SK-N-SH (cell line): ENCODE measurements around the gene CENPU. TPM values are rescaled to one million over a fixed set of nuclear protein-coding genes. Genes with fewer than 3 reads are reported as not detected.

Experiments
- CTCF ChIA-PET: fragments of 300-600, 350-600 bp; formaldehyde crosslinking; extraction: SDS; loops from one replicate; lab custom pipeline; 2021; lab: Yijun Ruan, JAX
- POLR2A ChIA-PET: fragments of 350-600 bp; sonication (Branson Sonifier 250); formaldehyde crosslinking; extraction: SDS; loops from one replicate; lab custom pipeline; 2020; ENCODE audit warnings: antibody characterized with exemption, inconsistent platforms; lab: Yijun Ruan, JAX
- DNase-seq: peaks from one replicate; pipeline ENCODE4 v3.0.0; 2012
- H2AFZ ChIP-seq: fragments of 200-600 bp; sonication (generic); 2 replicates; pipeline ENCODE4 v1.8.1; 2016; ENCODE audit warnings: antibody characterized with exemption, mild to moderate bottlenecking, low read depth
- H3F3A ChIP-seq: fragments of 200-600 bp; sonication (generic); replicated peaks from 2 replicates; pipeline ENCODE3; 2016; ENCODE audit warnings: antibody characterized with exemption, mild to moderate bottlenecking; ENCODE audit not compliant: insufficient read depth
- H3K27ac ChIP-seq, 2 experiments: fragments of 200-500 bp in 1 of 2; fragments of 200-600 bp in 1 of 2; sonication (Bioruptor generic) in 1 of 2; sonication (generic), shearing (Covaris generic) in 1 of 2; 2 replicates each; pipeline versions ENCODE4 v1.5.1 to v1.6.1; 2014 to 2016; ENCODE audit warnings: low read depth in 2 of 2, inconsistent platforms in 1 of 2, low read length in 1 of 2, mild to moderate bottlenecking in 1 of 2, mixed read lengths in 1 of 2
- H3K27me3 ChIP-seq: fragments of 200-600 bp; sonication (generic), shearing (Covaris generic); 2 replicates; pipeline ENCODE4 v1.6.1; 2016; ENCODE audit warnings: mixed run types; ENCODE audit not compliant: insufficient read depth
- H3K36me3 ChIP-seq, 2 experiments: fragments of 200-500 bp in 1 of 2; fragments of 200-600 bp in 1 of 2; sonication (Bioruptor generic) in 1 of 2; sonication (generic) in 1 of 2; replicated peaks in 1 of 2; 2 replicates each; pipeline versions ENCODE3 to v1.5.1; 2014 to 2016; ENCODE audit warnings: low read length in 1 of 2, mild to moderate bottlenecking in 1 of 2; ENCODE audit not compliant: insufficient read depth in 2 of 2, control insufficient read depth in 1 of 2
- H3K4me1 ChIP-seq, 2 experiments: fragments of 200-500 bp in 1 of 2; fragments of 200-600 bp in 1 of 2; sonication (Bioruptor generic) in 1 of 2; sonication (generic), shearing (Covaris generic) in 1 of 2; 2 replicates each; pipeline versions ENCODE4 v1.5.1 to v1.6.1; 2014 to 2016; ENCODE audit warnings: low read depth in 1 of 2, low read length in 1 of 2, mixed run types in 1 of 2; ENCODE audit not compliant: insufficient read depth in 2 of 2, control insufficient read depth in 1 of 2
- H3K4me2 ChIP-seq: fragments of 200-600 bp; sonication (generic), shearing (Covaris generic); 2 replicates; pipeline ENCODE4 v1.6.1; 2017; ENCODE audit warnings: mixed run types
- H3K4me3 ChIP-seq, 2 experiments: fragments of 200-500 bp in 1 of 2; fragments of 200-600 bp in 1 of 2; sonication (Bioruptor generic) in 1 of 2; sonication (generic), shearing (Covaris generic) in 1 of 2; 2 replicates each; pipeline versions ENCODE4 v1.5.1 to v1.8.1; 2014 to 2016; ENCODE audit warnings: low read depth in 2 of 2, inconsistent platforms in 1 of 2, low read length in 1 of 2, mild to moderate bottlenecking in 1 of 2, mixed read lengths in 1 of 2, moderate library complexity in 1 of 2
- H3K79me2 ChIP-seq: fragments of 200-600 bp; sonication (generic); 2 replicates; pipeline ENCODE4 v1.8.1; 2017; ENCODE audit warnings: mild to moderate bottlenecking; ENCODE audit not compliant: insufficient read depth
- H3K9ac ChIP-seq: fragments of 200-600 bp; sonication (generic); 2 replicates; pipeline ENCODE4 v1.6.1; 2017; ENCODE audit warnings: mixed run types
- H3K9me2 ChIP-seq: fragments of 200-600 bp; sonication (generic); 2 replicates; pipeline ENCODE4 v1.6.1; 2017; ENCODE audit warnings: mixed run types
- H3K9me3 ChIP-seq: fragments of 200-600 bp; sonication (generic); 2 replicates; pipeline ENCODE4 v1.6.1; 2017; ENCODE audit warnings: mixed run types, mild to moderate bottlenecking, moderate library complexity
- H4K20me1 ChIP-seq: fragments of 200-600 bp; sonication (generic); 2 replicates; pipeline ENCODE4 v1.6.1; 2017; ENCODE audit warnings: mild to moderate bottlenecking, mixed run types; ENCODE audit not compliant: insufficient read depth
- CHD2 ChIP-seq: fragments of 150-350 bp; IDR thresholded peaks from 2 replicates; pipeline ENCODE4 v1.6.1; 2018; ENCODE audit warnings: low read length; ENCODE audit not compliant: partially characterized antibody
- EZH2phosphoT487 ChIP-seq: fragments of 200-600 bp; sonication (generic); IDR thresholded peaks from 2 replicates; pipeline ENCODE4 v1.6.1; 2017; ENCODE audit warnings: low read depth, mixed run types, mild to moderate bottlenecking, antibody characterized with exemption, moderate library complexity, borderline replicate concordance
- FOXM1 ChIP-seq: IDR thresholded peaks from 2 replicates; pipeline ENCODE4 v1.4.0; 2012; ENCODE audit warnings: low read depth, mild to moderate bottlenecking
- GABPA ChIP-seq: IDR thresholded peaks from 2 replicates; pipeline ENCODE4 v1.4.0; 2012; ENCODE audit warnings: low read depth, mild to moderate bottlenecking
- JUND ChIP-seq: IDR thresholded peaks from 2 replicates; pipeline ENCODE4 v1.4.0; 2012
- MXI1 ChIP-seq: IDR thresholded peaks from 2 replicates; pipeline ENCODE4 v1.6.1; 2012; ENCODE audit warnings: mild to moderate bottlenecking, low read depth, low read length, improper control_type of control experiment
- NFIC ChIP-seq: IDR thresholded peaks from 2 replicates; pipeline ENCODE4 v1.4.0; 2012; ENCODE audit warnings: borderline replicate concordance
- NRF1 ChIP-seq: IDR thresholded peaks from 2 replicates; pipeline ENCODE4 v1.6.1; 2012; ENCODE audit warnings: low read depth, mild to moderate bottlenecking, low read length
- PBX3 ChIP-seq: IDR thresholded peaks from 2 replicates; pipeline ENCODE4; 2012
- POLR2AphosphoS5 ChIP-seq: IDR thresholded peaks from 2 replicates; pipeline ENCODE4 v1.6.1; 2012; ENCODE audit warnings: low read depth, low read length
- RCOR1 ChIP-seq: fragments of 150-350 bp; IDR thresholded peaks from 2 replicates; pipeline ENCODE4 v1.6.1; 2017; ENCODE audit warnings: antibody characterized with exemption, low read length
- REST ChIP-seq: IDR thresholded peaks from 2 replicates; pipeline ENCODE4 v1.6.1; 2012; ENCODE audit warnings: mild to moderate bottlenecking, low read depth, low read length, moderate library complexity
- RFX5 ChIP-seq: IDR thresholded peaks from 2 replicates; pipeline ENCODE4 v1.6.1; 2012; ENCODE audit warnings: mild to moderate bottlenecking, improper control_type of control experiment, low read length
- SMC3 ChIP-seq: IDR thresholded peaks from 2 replicates; pipeline ENCODE4 v1.6.1; 2012; ENCODE audit warnings: low read depth, low read length, improper control_type of control experiment
- TAF1 ChIP-seq: IDR thresholded peaks from 2 replicates; pipeline ENCODE4 v1.6.1; 2012; ENCODE audit warnings: low read depth, mild to moderate bottlenecking, low read length, moderate library complexity, borderline replicate concordance
- TCF12 ChIP-seq: IDR thresholded peaks from 2 replicates; pipeline ENCODE4 v1.4.0; 2012
- USF1 ChIP-seq: IDR thresholded peaks from 2 replicates; pipeline ENCODE4 v1.4.0; 2012; ENCODE audit warnings: low read depth, borderline replicate concordance
- YY1 ChIP-seq: IDR thresholded peaks from 2 replicates; pipeline ENCODE4 v1.4.0; 2012; ENCODE audit warnings: low read depth, mild to moderate bottlenecking
- ZBTB33 ChIP-seq: IDR thresholded peaks from 2 replicates; pipeline ENCODE4 v1.4.0; 2012; ENCODE audit warnings: low read depth, borderline replicate concordance
- WGBS: methylation state at CpG from one replicate; pipeline ENCODE4 v1.1.6; 2017; ENCODE audit warnings: low lambda C conversion rate; 5-methylcytosine and 5-hydroxymethylcytosine counted together
- polyA plus RNA-seq, 3 experiments: library from polyadenylated mRNA; depleted of rRNA; stranded (reverse); fragments of >200 nt; gene quantifications; 2 replicates each; pipeline ENCODE4 v1.2.3, GENCODE V29; 2012

CENPU gene
- polyA plus RNA-seq, 1 of the 3 experiments (the other 2 are of a cell fraction), result 8.7 TPM

- TF ChIP-seq EZH2phosphoT487 (no peak), POLR2AphosphoS5 (no peak)
Measured at GRCh38 chr4:184722798-184723197, 11.1 kb downstream of the CENPU start (continued).

- Histone ChIP-seq H3K27me3 (no peaks in the 10 kb centered on the region), H3K36me3 (peaks cover 43 to 51% of the 10 kb centered on the region in 2 experiments), H3K27ac (no peak overlapping the region), H3K79me2 (peaks cover 25% of the 10 kb centered on the region; the same call in 1 of the 2 replicates), H2AFZ (no peak overlapping the region), H3K4me3 (no peak overlapping the region), H3K9me2 (no peaks in the 10 kb centered on the region), H3K9me3 (no peaks in the 10 kb centered on the region; the same call in 1 of the 2 replicates), H3F3A (no peaks in the 10 kb centered on the region), H3K9ac (no peak overlapping the region), H4K20me1 (no peaks in the 10 kb centered on the region), H3K4me2 (no peak overlapping the region), H3K4me1 (no peaks in the 10 kb centered on the region)
- ChIA-PET POLR2A (no interaction called here), CTCF (interaction anchor here (0.9 to 1.0 kb wide), 3 partner anchors 9 to 24 kb away, joined by 3 to 4 read pairs (median 3); no protein-coding TSS in a partner anchor)
- DNase-seq, result no peak
- TF ChIP-seq TCF12, result no peak
- TF ChIP-seq SMC3, result no peak
- TF ChIP-seq RFX5, result no peak
- TF ChIP-seq TAF1, result no peak
- TF ChIP-seq NRF1, result no peak
- TF ChIP-seq YY1, result no peak
- no peak for TF ChIP-seq GABPA
- no peak for TF ChIP-seq CHD2
- no peak for TF ChIP-seq FOXM1
- TF ChIP-seq RCOR1, result no peak
- no peak for TF ChIP-seq PBX3
Measured at GRCh38 chr4:184721254-184721653, 12.6 kb downstream of the CENPU start.

GRCh38 chr4:184719407-184719806 is 14.5 kb downstream of the CENPU start:
- POLR2A ChIA-PET, result no interaction called here
- Histone ChIP-seq H3K9me2 (no peaks in the 10 kb centered on the region), H3F3A (no peaks in the 10 kb centered on the region), H2AFZ (no peak overlapping the region), H3K79me2 (peaks cover 25% of the 10 kb centered on the region; the same call in 1 of the 2 replicates), H3K27ac (no peak overlapping the region; a peak in 1 of 4 replicates), H3K36me3 (peaks cover 39 to 62% of the 10 kb centered on the region in 2 experiments), H3K4me1 (no peaks in the 10 kb centered on the region), H3K4me3 (no peak overlapping the region), H3K9me3 (no peaks in the 10 kb centered on the region; the same call in 1 of the 2 replicates), H3K27me3 (no peaks in the 10 kb centered on the region), H3K4me2 (no peak overlapping the region), H3K9ac (no peak overlapping the region), H4K20me1 (no peaks in the 10 kb centered on the region)
- WGBS, result 92% methylated on average over 2 of the region's 3 CpGs
- CTCF ChIA-PET, result interaction anchor here (1.2 kb wide), 1 partner anchor 15 kb away, joined by 3 read pairs; the partner anchor contains the start of gene CENPU
- DNase-seq, result no peak
- no peak for TF ChIP-seq NFIC
- TF ChIP-seq POLR2AphosphoS5, result no peak
- TF ChIP-seq ZBTB33, result no peak
- TF ChIP-seq MXI1, result no peak
- TF ChIP-seq NRF1, result no peak
- no peak for TF ChIP-seq REST
- no peak for TF ChIP-seq USF1
- no peak for TF ChIP-seq JUND
- TF ChIP-seq CHD2, result no peak
